Nephron (organoid): ENCODE measurements around the gene GADD45B.

ENCODE experiments used
- H3K27ac Mint-ChIP-seq, 3 experiments: 2 replicates each; pipeline ENCODE4 v1.8.0; 2020; ENCODE audit warnings: mixed read lengths in 3 of 3, mild to moderate bottlenecking in 2 of 3, moderate library complexity in 1 of 3
- H3K27me3 Mint-ChIP-seq: 2 replicates; pipeline ENCODE4 v1.8.0; 2021; ENCODE audit warnings: low read depth, mild to moderate bottlenecking, moderate library complexity, mixed read lengths
- H3K36me3 Mint-ChIP-seq: 2 replicates; pipeline ENCODE4 v1.8.0; 2020; ENCODE audit warnings: low read depth, mixed read lengths
- H3K4me1 Mint-ChIP-seq: 2 replicates; pipeline ENCODE4 v1.8.0; 2020; ENCODE audit warnings: mixed read lengths
- H3K4me3 Mint-ChIP-seq, 3 experiments: 2 replicates each; pipeline ENCODE4 v1.8.0; 2020; ENCODE audit warnings: mild to moderate bottlenecking in 3 of 3, mixed read lengths in 3 of 3, moderate library complexity in 2 of 3
- H3K9me3 Mint-ChIP-seq: 2 replicates; pipeline ENCODE4 v1.8.0; 2020; ENCODE audit warnings: mixed read lengths
- TF ChIP-seq, protein P1 (sequence below), 3 experiments: fragments of 200-600 bp; sonication (generic); IDR thresholded peaks; one replicate each; pipeline ENCODE4 v1.5.0; 2021; ENCODE audit warnings: antibody characterized with exemption in 3 of 3; ENCODE audit not compliant: unreplicated experiment in 3 of 3

The GADD45B gene, protein sequence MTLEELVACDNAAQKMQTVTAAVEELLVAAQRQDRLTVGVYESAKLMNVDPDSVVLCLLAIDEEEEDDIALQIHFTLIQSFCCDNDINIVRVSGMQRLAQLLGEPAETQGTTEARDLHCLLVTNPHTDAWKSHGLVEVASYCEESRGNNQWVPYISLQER

DNA sequence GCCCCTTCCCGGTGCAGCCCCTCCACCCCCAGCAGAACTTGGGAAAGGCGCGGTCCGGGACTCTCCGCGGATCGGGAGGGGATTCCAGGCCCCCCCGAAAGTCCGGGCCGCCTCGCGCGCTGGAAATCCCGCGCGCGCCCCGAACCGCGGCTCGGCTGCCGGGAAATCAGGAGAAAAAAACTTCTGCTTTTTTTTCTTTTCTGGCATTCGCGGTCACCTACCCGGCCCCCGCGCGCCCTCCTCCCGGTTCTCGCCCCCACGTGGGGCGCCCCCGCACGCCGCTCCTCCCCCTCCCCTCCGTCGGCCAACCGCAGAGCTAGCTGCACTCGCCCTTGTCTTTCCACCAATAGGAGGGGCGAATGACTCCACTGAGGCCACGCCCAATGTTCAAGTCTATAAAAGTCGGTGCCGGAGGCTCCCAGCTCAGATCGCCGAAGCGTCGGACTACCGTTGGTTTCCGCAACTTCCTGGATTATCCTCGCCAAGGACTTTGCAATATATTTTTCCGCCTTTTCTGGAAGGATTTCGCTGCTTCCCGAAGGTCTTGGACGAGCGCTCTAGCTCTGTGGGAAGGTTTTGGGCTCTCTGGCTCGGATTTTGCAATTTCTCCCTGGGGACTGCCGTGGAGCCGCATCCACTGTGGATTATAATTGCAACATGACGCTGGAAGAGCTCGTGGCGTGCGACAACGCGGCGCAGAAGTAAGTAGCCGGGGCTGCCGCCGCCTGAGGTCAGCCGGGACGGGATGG lies at the start of gene GADD45B:
TSS of gene GADD45B (plus strand) at position 426 of the 749 bp plus-strand sequence. CDS start at position 658, 232 bp downstream.
- peak within 1 kb of the TSS; percentile 93 to 97 (median 96) for H3K4me3 Mint-ChIP-seq
- no peaks in the 10 kb centered on the region for H3K9me3 Mint-ChIP-seq
- TF ChIP-seq, protein P1, sequence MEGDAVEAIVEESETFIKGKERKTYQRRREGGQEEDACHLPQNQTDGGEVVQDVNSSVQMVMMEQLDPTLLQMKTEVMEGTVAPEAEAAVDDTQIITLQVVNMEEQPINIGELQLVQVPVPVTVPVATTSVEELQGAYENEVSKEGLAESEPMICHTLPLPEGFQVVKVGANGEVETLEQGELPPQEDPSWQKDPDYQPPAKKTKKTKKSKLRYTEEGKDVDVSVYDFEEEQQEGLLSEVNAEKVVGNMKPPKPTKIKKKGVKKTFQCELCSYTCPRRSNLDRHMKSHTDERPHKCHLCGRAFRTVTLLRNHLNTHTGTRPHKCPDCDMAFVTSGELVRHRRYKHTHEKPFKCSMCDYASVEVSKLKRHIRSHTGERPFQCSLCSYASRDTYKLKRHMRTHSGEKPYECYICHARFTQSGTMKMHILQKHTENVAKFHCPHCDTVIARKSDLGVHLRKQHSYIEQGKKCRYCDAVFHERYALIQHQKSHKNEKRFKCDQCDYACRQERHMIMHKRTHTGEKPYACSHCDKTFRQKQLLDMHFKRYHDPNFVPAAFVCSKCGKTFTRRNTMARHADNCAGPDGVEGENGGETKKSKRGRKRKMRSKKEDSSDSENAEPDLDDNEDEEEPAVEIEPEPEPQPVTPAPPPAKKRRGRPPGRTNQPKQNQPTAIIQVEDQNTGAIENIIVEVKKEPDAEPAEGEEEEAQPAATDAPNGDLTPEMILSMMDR (IDR thresholded peaks at IDR 0.05; ENCODE audit: unreplicated experiment in 3 of 3) = no peak
- H3K27me3 Mint-ChIP-seq = peaks cover 38% of the 10 kb centered on the region
- peaks cover 19% of the 10 kb centered on the region for H3K4me1 Mint-ChIP-seq
- H3K36me3 Mint-ChIP-seq = no peaks in the 10 kb centered on the region
- H3K27ac Mint-ChIP-seq = peak within 1 kb of the TSS; percentile 14 to 64 (median 61)

DNA sequence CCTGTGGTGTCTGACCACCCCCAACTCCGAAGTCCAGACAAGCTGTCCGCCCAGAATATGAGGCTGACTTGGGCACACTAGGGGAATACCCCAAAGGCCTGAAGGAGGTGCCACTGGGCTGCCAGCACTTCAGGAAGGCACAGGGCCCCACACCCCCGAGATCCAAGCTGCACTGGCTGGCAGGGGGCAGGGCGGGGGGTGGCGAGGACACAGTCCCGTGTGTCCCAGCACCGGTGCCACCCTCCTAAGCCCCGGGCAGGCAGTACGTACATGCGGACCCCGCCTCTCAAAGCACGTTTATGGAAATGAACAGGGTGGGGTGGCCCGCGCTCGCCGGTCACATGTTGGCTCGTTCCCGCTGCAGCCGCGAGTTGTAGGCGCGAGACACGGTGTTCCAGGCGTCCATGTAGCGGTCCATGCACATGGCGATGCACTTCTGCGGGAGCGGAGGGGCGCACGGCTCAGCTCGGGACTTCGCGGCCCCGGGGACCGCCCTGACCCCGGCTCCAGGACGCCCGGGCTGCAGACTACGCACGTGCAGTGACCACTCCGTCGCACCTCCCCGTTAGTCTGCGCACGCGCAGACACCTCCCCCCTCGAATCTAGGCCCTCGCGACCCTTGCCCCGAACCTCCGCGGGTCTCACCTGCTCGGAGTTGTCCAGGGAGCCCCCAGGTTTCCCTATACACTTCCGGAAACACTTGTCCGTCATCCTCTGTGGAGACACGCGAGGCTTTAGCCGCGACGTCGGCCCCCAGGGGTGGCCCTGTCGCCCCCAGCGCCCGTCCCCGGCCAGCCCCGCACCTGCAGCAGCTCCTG lies 49.1 kb upstream of the GADD45B start:
- Mint-ChIP-seq H3K27me3 (no peaks in the 10 kb centered on the region), H3K4me1 (peaks cover 15% of the 10 kb centered on the region), H3K4me3 (peak overlapping the region; percentile 97 to 98 (median 97)), H3K27ac (peak overlapping the region; percentile 93 to 98 (median 98)), H3K9me3 (no peaks in the 10 kb centered on the region), H3K36me3 (peaks cover 11% of the 10 kb centered on the region)
- TF ChIP-seq, protein P1 (IDR thresholded peaks at IDR 0.05; ENCODE audit: unreplicated experiment in 3 of 3) = no peak

DNA sequence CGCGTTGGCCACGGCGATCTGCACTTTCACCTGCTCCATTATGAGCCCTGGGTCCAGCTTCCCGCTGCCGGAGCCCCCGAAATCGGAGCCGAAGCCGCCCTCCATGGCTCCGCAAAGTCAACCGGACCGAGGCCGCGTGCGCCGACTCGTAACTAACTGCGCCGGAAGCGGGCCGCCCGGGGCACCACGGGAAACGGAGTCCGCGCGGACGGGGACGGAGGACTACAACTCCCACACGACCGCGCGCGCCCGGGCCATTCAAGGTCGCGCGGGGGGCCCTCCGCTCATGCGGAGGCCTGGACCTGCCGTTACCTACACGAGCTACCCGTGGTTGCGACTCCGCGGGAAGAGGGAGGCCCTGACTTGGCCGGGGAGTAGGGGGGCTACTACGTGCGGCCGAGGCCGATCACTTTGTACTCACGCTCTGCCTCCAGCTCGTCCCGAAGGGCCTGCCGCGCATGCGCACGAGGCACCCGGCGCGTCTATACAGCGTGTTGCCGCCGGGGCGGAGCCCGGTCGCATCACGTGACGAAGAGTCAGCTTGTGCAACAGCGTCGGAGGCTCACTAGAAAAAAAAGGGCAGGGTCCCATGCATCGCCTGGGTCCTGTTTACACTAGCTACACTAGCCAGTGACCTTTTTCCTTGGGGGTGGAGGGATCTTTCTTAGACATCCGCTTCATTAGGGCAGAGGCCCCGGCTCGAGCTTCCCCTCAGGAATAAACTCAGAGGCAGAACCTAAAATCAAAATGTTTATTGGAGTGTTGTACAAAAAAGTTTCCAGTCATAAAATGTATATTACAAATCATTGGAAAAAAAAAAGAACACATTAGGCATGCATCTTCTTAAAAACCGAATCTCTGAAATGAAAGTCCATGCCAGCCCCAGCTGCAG lies 48.3 kb upstream of the GADD45B start, which contains the start of gene TIMM13:
TSS of gene TIMM13 (minus strand) at position 158 of the 892 bp plus-strand sequence. CDS start at position 105, 53 bp downstream.
- Mint-ChIP-seq H3K4me1 (peaks cover 15% of the 10 kb centered on the region), H3K27ac (peak within 1 kb of the TSS; percentile 93 to 98 (median 98)), H3K9me3 (no peaks in the 10 kb centered on the region), H3K4me3 (peak within 1 kb of the TSS; percentile 97 to 98 (median 97)), H3K36me3 (peaks cover 14% of the 10 kb centered on the region), H3K27me3 (no peaks in the 10 kb centered on the region)
- TF ChIP-seq, protein P1 (IDR thresholded peaks at IDR 0.05; ENCODE audit: unreplicated experiment in 3 of 3) = no peak

DNA sequence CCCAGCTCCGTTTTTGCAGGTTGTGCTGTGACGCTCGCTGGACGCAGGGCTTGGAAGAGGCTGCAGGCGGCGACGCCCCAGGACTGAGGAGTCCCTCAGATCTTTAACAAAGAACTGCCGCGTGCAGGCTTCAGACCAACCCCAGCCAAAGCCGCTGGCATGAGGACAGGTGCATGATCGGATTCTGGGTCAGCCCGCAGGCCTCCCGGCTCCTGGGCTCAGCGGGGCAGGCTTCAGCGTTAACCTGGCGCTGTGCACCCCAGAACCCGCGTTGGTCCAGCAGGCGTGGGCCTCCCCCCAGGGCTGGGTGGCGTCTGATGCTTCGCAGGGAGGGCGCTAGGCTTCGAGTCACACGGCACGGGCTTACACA lies 47.6 kb upstream of the GADD45B start:
- H3K27ac Mint-ChIP-seq = peak overlapping the region; percentile 93 to 98 (median 98)
- no peaks in the 10 kb centered on the region for H3K27me3 Mint-ChIP-seq
- TF ChIP-seq, protein P1 (IDR thresholded peaks at IDR 0.05; ENCODE audit: unreplicated experiment in 3 of 3) = no peak
- peak overlapping the region; percentile 97 to 98 (median 97) for H3K4me3 Mint-ChIP-seq
- peaks cover 14% of the 10 kb centered on the region for H3K36me3 Mint-ChIP-seq
- H3K4me1 Mint-ChIP-seq = peaks cover 15% of the 10 kb centered on the region
- H3K9me3 Mint-ChIP-seq = no peaks in the 10 kb centered on the region
